ENCODE data around the gene MAP7.
A peak's percentile ranks its signal among the peaks of the same experiment; 100 is the strongest.

The MAP7 gene

GRCh38 chr6:136550330-136551071, at the start of gene MAP7:
Gene MAP7, minus strand, starts transcription at chr6:136550422. Its CDS starts 14 bp downstream, at chr6:136550408.
- DNase-seq (ENCODE audit: low read depth): no peak
- peak; percentile 77 for TF ChIP-seq CTCF (IDR thresholded peaks at IDR 0.05; ENCODE audit: low read depth, low read length, missing control alignments)
- H3K4me3 ChIP-seq (ENCODE audit: low read depth, low read length): peak within 1 kb of the TSS; percentile 62

- no peak overlapping the region for H3K4me3 ChIP-seq (ENCODE audit: low read depth, low read length)
- no peak for TF ChIP-seq CTCF (IDR thresholded peaks at IDR 0.05; ENCODE audit: low read depth, low read length, missing control alignments)
- DNase-seq (ENCODE audit: low read depth): no peak
Observed at GRCh38 chr6:136599329-136600011, 49.2 kb upstream of the MAP7 start.

- DNase-seq (ENCODE audit: low read depth): no peak
- TF ChIP-seq CTCF (IDR thresholded peaks at IDR 0.05; ENCODE audit: low read depth, low read length, missing control alignments): no peak
- no peak overlapping the region for H3K4me3 ChIP-seq (ENCODE audit: low read depth, low read length)
Observed at GRCh38 chr6:136598048-136598447, 47.8 kb upstream of the MAP7 start.

GRCh38 chr6:136594671-136595070, 44.4 kb upstream of the MAP7 start:
- no peak for TF ChIP-seq CTCF (IDR thresholded peaks at IDR 0.05; ENCODE audit: low read depth, low read length, missing control alignments)
- no peak for DNase-seq (ENCODE audit: low read depth)
- H3K4me3 ChIP-seq (ENCODE audit: low read depth, low read length): no peak overlapping the region; the same call in 1 of the 2 replicates

GRCh38 chr6:136593748-136594490, 43.7 kb upstream of the MAP7 start:
- DNase-seq (ENCODE audit: low read depth): peak; percentile 85
- TF ChIP-seq CTCF (IDR thresholded peaks at IDR 0.05; ENCODE audit: low read depth, low read length, missing control alignments): no peak
- peak overlapping the region; percentile 4; the same call in 1 of the 2 replicates for H3K4me3 ChIP-seq (ENCODE audit: low read depth, low read length)

- no peak for TF ChIP-seq CTCF (IDR thresholded peaks at IDR 0.05; ENCODE audit: low read depth, low read length, missing control alignments)
- no peak for DNase-seq (ENCODE audit: low read depth)
Observed at GRCh38 chr6:136592930-136593673, 42.9 kb upstream of the MAP7 start.

More at GRCh38 chr6:136592930-136593673, 42.9 kb upstream of the MAP7 start:
- H3K4me3 ChIP-seq (ENCODE audit: low read depth, low read length): no peak overlapping the region

All from GM12864 (cell line).